HCT116 (cell line): Measurements from ENCODE around the gene BTBD3. TPM values are rescaled to one million over a fixed set of nuclear protein-coding genes. Genes with fewer than 3 reads are reported as not detected.

Experiments used
- ATAC-seq: fragments of 200-7000 bp; cut with Tn5 transposase; 2 replicates; pipeline ENCODE4 v1.9.1; 2020; ENCODE audit warnings: mild to moderate bottlenecking, moderate library complexity
- BruUV-seq: library from RNA; stranded (reverse); fragments of 400-500 nt; replicated peaks from 2 replicates; lab custom pipeline; 2021; lab: Mats Ljungman, UMichigan
- CTCF ChIA-PET: fragments of 300-600 bp; sonication (Branson Sonifier 250); formaldehyde crosslinking; loops from one replicate; lab custom pipeline; 2021; ENCODE audit warnings: antibody characterized with exemption; lab: Charles Lee
- POLR2A ChIA-PET: fragments of 300-600, 350-600 bp; sonication (Branson Sonifier 250); formaldehyde crosslinking; loops from one replicate; lab custom pipeline; 2021; ENCODE audit warnings: antibody characterized with exemption; lab: Charles Lee
- RAD21 ChIA-PET, 2 experiments: fragments of 300-600 bp; sonication (Branson Sonifier 250); formaldehyde crosslinking; loops; one replicate each; lab custom pipeline; 2023; ENCODE audit warnings: low total read pairs in 2 of 2; ENCODE audit not compliant: uncharacterized antibody in 2 of 2, unreplicated experiment in 2 of 2, low non-redundant PET in 1 of 2; lab: Charles Lee
- DNase-seq: peaks from one replicate; pipeline ENCODE4 v3.0.0-alpha.2; 2010; ENCODE audit warnings: low read depth, low spot score
- H2AFZ ChIP-seq: fragments of 200-600 bp; shearing (Covaris generic), sonication (generic); 2 replicates; pipeline ENCODE4 v1.6.1; 2017; ENCODE audit warnings: low read depth, mixed run types, mixed read lengths, antibody characterized with exemption, low read length; ENCODE audit not compliant: poor library complexity, severe bottlenecking
- H3K27ac ChIP-seq: 2 replicates; pipeline ENCODE4 v1.5.1; 2012; ENCODE audit warnings: low read depth, low read length
- H3K27me3 ChIP-seq: fragments of 200-600 bp; sonication (generic); 2 replicates; pipeline ENCODE4 v1.6.1; 2016; ENCODE audit warnings: mixed run types, low read length, mixed read lengths; ENCODE audit not compliant: insufficient read depth
- H3K36me3 ChIP-seq, 2 experiments: fragments of 200-500 bp in 1 of 2; fragments of 200-600 bp in 1 of 2; sonication (Bioruptor generic) in 1 of 2; sonication (generic) in 1 of 2; 2 replicates each; pipeline versions ENCODE4 v1.5.1 to v1.6.1; 2014 to 2016; ENCODE audit warnings: low read length in 2 of 2, inconsistent platforms in 1 of 2, mixed read lengths in 1 of 2, mixed run types in 1 of 2; ENCODE audit not compliant: insufficient read depth in 2 of 2, control insufficient read depth in 1 of 2
- H3K4me1 ChIP-seq, 2 experiments: fragments of 200-600 bp in 1 of 2; sonication (generic) in 1 of 2; 2 replicates each; pipeline versions ENCODE4 v1.5.1 to v1.6.1; 2012 to 2017; ENCODE audit warnings: low read length in 2 of 2, inconsistent platforms in 1 of 2, mild to moderate bottlenecking in 1 of 2, mixed read lengths in 1 of 2, mixed run types in 1 of 2, moderate library complexity in 1 of 2; ENCODE audit not compliant: insufficient read depth in 2 of 2, control insufficient read depth in 1 of 2
- H3K4me2 ChIP-seq: fragments of 200-600 bp; sonication (generic); 2 replicates; pipeline ENCODE4 v1.6.1; 2017; ENCODE audit warnings: mixed run types, low read length, mixed read lengths
- H3K4me3 ChIP-seq, 2 experiments: fragments of 200-600 bp in 1 of 2; sonication (generic) in 1 of 2; replicated peaks in 1 of 2; 2 replicates each; pipeline ENCODE4 v1.5.1; 2011 to 2016; ENCODE audit warnings: low read length in 2 of 2, control low read depth in 1 of 2, low read depth in 1 of 2, mild to moderate bottlenecking in 1 of 2, mixed read lengths in 1 of 2, mixed run types in 1 of 2
- H3K79me2 ChIP-seq: fragments of 200-600 bp; sonication (generic); 2 replicates; pipeline ENCODE4 v1.6.1; 2017; ENCODE audit warnings: mild to moderate bottlenecking, mixed run types, low read length, moderate library complexity, mixed read lengths; ENCODE audit not compliant: insufficient read depth
- H3K9ac ChIP-seq: fragments of 200-600 bp; sonication (generic); 2 replicates; pipeline ENCODE4 v1.6.1; 2016; ENCODE audit warnings: low read length, mixed read lengths
- H3K9me2 ChIP-seq: fragments of 200-600 bp; sonication (generic), shearing (Covaris generic); 2 replicates; pipeline ENCODE4 v1.6.1; 2017; ENCODE audit warnings: mixed run types, mild to moderate bottlenecking, moderate library complexity; ENCODE audit not compliant: insufficient read depth
- H3K9me3 ChIP-seq, 2 experiments: fragments of 200-500 bp in 1 of 2; fragments of 200-600 bp in 1 of 2; sonication (Bioruptor generic) in 1 of 2; sonication (generic) in 1 of 2; 2 replicates each; pipeline ENCODE4 v1.6.1; 2014 to 2017; ENCODE audit warnings: low read length in 2 of 2, mixed read lengths in 2 of 2, inconsistent platforms in 1 of 2, low read depth in 1 of 2, mild to moderate bottlenecking in 1 of 2, mixed run types in 1 of 2, moderate library complexity in 1 of 2; ENCODE audit not compliant: control insufficient read depth in 1 of 2, insufficient read depth in 1 of 2
- H4K20me1 ChIP-seq: fragments of 200-600 bp; sonication (generic), shearing (Covaris generic); 2 replicates; pipeline ENCODE4 v1.6.1; 2017; ENCODE audit warnings: mixed run types, mild to moderate bottlenecking, moderate library complexity; ENCODE audit not compliant: insufficient read depth
- ATF3 ChIP-seq: IDR thresholded peaks from 2 replicates; pipeline ENCODE4 v1.6.1; 2012
- CBX3 ChIP-seq: IDR thresholded peaks from 2 replicates; pipeline ENCODE4 v1.6.1; 2012; ENCODE audit warnings: low read depth
- CEBPB ChIP-seq: IDR thresholded peaks from 2 replicates; pipeline ENCODE4 v1.6.1; 2012; ENCODE audit warnings: low read depth
- CTCF ChIP-seq, 3 experiments: fragments of 200-600 bp in 1 of 3; sonication (generic) in 1 of 3; IDR thresholded peaks in 2 of 3; conservative IDR thresholded peaks in 1 of 3; 2 replicates each; pipeline ENCODE4 v1.5.1; 2012 to 2017; ENCODE audit warnings: low read depth in 2 of 3, low read length in 2 of 3, antibody characterized with exemption in 1 of 3, borderline replicate concordance in 1 of 3, control low read depth in 1 of 3, mild to moderate bottlenecking in 1 of 3, mixed read lengths in 1 of 3, mixed run types in 1 of 3, moderate library complexity in 1 of 3; ENCODE audit not compliant: insufficient read depth in 1 of 3
- EGR1 ChIP-seq: IDR thresholded peaks from 2 replicates; pipeline ENCODE4 v1.6.1; 2012; ENCODE audit warnings: low read depth
- ELF1 ChIP-seq: IDR thresholded peaks from 2 replicates; pipeline ENCODE4 v1.6.1; 2012; ENCODE audit warnings: low read depth, borderline replicate concordance
- EZH2 ChIP-seq: fragments of 200-600 bp; sonication (generic); IDR thresholded peaks from 2 replicates; pipeline ENCODE4 v1.6.1; 2017; ENCODE audit warnings: antibody characterized with exemption, mixed run types
- FOSL1 ChIP-seq: IDR thresholded peaks from 2 replicates; pipeline ENCODE4 v1.6.1; 2012; ENCODE audit warnings: low read depth
- POLR2A ChIP-seq: IDR thresholded peaks from 2 replicates; pipeline ENCODE4 v1.7.0; 2011; ENCODE audit warnings: borderline replicate concordance; ENCODE audit not compliant: insufficient read depth, insufficient read length; ENCODE audit errors: extremely low read depth
- POLR2AphosphoS5 ChIP-seq: IDR thresholded peaks from 2 replicates; pipeline ENCODE4 v1.6.1; 2011; ENCODE audit warnings: mild to moderate bottlenecking, low read depth, low read length, moderate library complexity
- RAD21 ChIP-seq: IDR thresholded peaks from 2 replicates; pipeline ENCODE4 v1.6.1; 2012; ENCODE audit warnings: low read depth, mild to moderate bottlenecking
- SIN3A ChIP-seq: IDR thresholded peaks from 2 replicates; pipeline ENCODE4 v1.6.1; 2012; ENCODE audit warnings: low read depth
- SP1 ChIP-seq: IDR thresholded peaks from 2 replicates; pipeline ENCODE4 v1.6.1; 2012; ENCODE audit warnings: low read depth
- SRF ChIP-seq: IDR thresholded peaks from 2 replicates; pipeline ENCODE4 v1.6.1; 2012; ENCODE audit warnings: low read depth
- TCF7L2 ChIP-seq: IDR thresholded peaks from 2 replicates; pipeline ENCODE4 v1.7.0; 2011; ENCODE audit warnings: borderline replicate concordance, inconsistent platforms; ENCODE audit not compliant: insufficient read depth, insufficient read length; ENCODE audit errors: extremely low read depth
- YY1 ChIP-seq: IDR thresholded peaks from 2 replicates; pipeline ENCODE4 v1.6.1; 2011; ENCODE audit warnings: low read length, low read depth, moderate library complexity, mild to moderate bottlenecking; ENCODE audit not compliant: insufficient replicate concordance; ENCODE audit errors: extremely low read depth
- ZFX ChIP-seq: fragments of 450-650 bp; IDR thresholded peaks from 2 replicates; pipeline ENCODE4 v1.6.1; 2017
- ZNF274 ChIP-seq: fragments of 200-500 bp; sonication (Bioruptor generic); IDR thresholded peaks from 2 replicates; pipeline ENCODE4 v1.6.1; 2014; ENCODE audit warnings: mild to moderate bottlenecking, low read depth, low read length, inconsistent platforms
- intact Hi-C: fragments of 100-400 bp; cut with micrococcal nuclease; formaldehyde crosslinking; loops from 2 replicates; pipeline ENCODE4 v1.10.0; 2022
- total RNA-seq: library from RNA; stranded (reverse); gene quantifications from one replicate; pipeline ENCODE4 v1.2.1, GENCODE V29; 2021; ENCODE audit not compliant: unreplicated experiment
- TF ChIP-seq, protein P1 (sequence below): IDR thresholded peaks from 2 replicates; pipeline ENCODE4 v1.6.1; 2012
- TF ChIP-seq, protein P2 (sequence below): IDR thresholded peaks from 2 replicates; pipeline ENCODE4 v1.6.1; 2011; ENCODE audit warnings: mild to moderate bottlenecking, low read length, moderate library complexity; ENCODE audit not compliant: insufficient replicate concordance; ENCODE audit errors: extremely low read depth

The BTBD3 gene
- total RNA-seq, 1 experiment from 2014 or later: 20.2 TPM

- no peak overlapping the region for H3K4me3 ChIP-seq
- H3K27ac ChIP-seq: no peak overlapping the region
- CTCF ChIA-PET: no interaction called here
- H4K20me1 ChIP-seq: no peaks in the 10 kb centered on the region
- no peaks in the 10 kb centered on the region for H3K79me2 ChIP-seq
- ATAC-seq: no peak
- POLR2A ChIA-PET: no interaction called here
- intact Hi-C loops: no loop called here
- no peaks in the 10 kb centered on the region for H3K9me3 ChIP-seq
- DNase-seq: no peak
- no peaks in the 10 kb centered on the region for H3K36me3 ChIP-seq
- no peaks in the 10 kb centered on the region for H3K27me3 ChIP-seq
- H3K4me2 ChIP-seq: no peak overlapping the region
- H2AFZ ChIP-seq: no peak overlapping the region
- no peak overlapping the region for H3K9ac ChIP-seq
- H3K9me2 ChIP-seq: no peaks in the 10 kb centered on the region
- no peak for TF ChIP-seq TCF7L2
- TF ChIP-seq SIN3A: no peak
- no peak for TF ChIP-seq EGR1
- TF ChIP-seq ZNF274: no peak
- TF ChIP-seq CEBPB: no peak
- TF ChIP-seq RAD21: no peak
- TF ChIP-seq, protein P1, sequence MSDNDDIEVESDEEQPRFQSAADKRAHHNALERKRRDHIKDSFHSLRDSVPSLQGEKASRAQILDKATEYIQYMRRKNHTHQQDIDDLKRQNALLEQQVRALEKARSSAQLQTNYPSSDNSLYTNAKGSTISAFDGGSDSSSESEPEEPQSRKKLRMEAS: no peak
- no peak for TF ChIP-seq ZFX
- TF ChIP-seq POLR2AphosphoS5: no peak
- no peak for TF ChIP-seq YY1
- TF ChIP-seq CBX3: no peak
- TF ChIP-seq CTCF (IDR thresholded peaks at IDR 0.05 in 2 of 3, conservative IDR thresholded peaks at IDR 0.05 in 1 of 3; ENCODE audit: borderline replicate concordance in 1 of 3, insufficient read depth in 1 of 3, low read depth in 2 of 3, low read length in 2 of 3): no peak
- TF ChIP-seq POLR2A: no peak
- no peak for TF ChIP-seq ATF3
- TF ChIP-seq, protein P2, sequence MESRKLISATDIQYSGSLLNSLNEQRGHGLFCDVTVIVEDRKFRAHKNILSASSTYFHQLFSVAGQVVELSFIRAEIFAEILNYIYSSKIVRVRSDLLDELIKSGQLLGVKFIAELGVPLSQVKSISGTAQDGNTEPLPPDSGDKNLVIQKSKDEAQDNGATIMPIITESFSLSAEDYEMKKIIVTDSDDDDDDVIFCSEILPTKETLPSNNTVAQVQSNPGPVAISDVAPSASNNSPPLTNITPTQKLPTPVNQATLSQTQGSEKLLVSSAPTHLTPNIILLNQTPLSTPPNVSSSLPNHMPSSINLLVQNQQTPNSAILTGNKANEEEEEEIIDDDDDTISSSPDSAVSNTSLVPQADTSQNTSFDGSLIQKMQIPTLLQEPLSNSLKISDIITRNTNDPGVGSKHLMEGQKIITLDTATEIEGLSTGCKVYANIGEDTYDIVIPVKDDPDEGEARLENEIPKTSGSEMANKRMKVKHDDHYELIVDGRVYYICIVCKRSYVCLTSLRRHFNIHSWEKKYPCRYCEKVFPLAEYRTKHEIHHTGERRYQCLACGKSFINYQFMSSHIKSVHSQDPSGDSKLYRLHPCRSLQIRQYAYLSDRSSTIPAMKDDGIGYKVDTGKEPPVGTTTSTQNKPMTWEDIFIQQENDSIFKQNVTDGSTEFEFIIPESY: no peak
- TF ChIP-seq EZH2: no peak
- TF ChIP-seq SRF: no peak
- no peak for TF ChIP-seq ELF1
- TF ChIP-seq SP1: no peak
- TF ChIP-seq FOSL1: no peak
- H3K4me1 ChIP-seq: no peaks in the 10 kb centered on the region
- RAD21 ChIA-PET: no interaction called here
- BruUV-seq: no TSS peak
Observed at GRCh38 chr20:11881449-11881848, 36.2 kb upstream of the BTBD3 start.
